ENCODE measurements around the gene MAP6.

- TF ChIP-seq, protein P1, sequence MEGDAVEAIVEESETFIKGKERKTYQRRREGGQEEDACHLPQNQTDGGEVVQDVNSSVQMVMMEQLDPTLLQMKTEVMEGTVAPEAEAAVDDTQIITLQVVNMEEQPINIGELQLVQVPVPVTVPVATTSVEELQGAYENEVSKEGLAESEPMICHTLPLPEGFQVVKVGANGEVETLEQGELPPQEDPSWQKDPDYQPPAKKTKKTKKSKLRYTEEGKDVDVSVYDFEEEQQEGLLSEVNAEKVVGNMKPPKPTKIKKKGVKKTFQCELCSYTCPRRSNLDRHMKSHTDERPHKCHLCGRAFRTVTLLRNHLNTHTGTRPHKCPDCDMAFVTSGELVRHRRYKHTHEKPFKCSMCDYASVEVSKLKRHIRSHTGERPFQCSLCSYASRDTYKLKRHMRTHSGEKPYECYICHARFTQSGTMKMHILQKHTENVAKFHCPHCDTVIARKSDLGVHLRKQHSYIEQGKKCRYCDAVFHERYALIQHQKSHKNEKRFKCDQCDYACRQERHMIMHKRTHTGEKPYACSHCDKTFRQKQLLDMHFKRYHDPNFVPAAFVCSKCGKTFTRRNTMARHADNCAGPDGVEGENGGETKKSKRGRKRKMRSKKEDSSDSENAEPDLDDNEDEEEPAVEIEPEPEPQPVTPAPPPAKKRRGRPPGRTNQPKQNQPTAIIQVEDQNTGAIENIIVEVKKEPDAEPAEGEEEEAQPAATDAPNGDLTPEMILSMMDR (IDR thresholded peaks at IDR 0.05 in 2 of 3, conservative IDR thresholded peaks at IDR 0.05 in 1 of 3; ENCODE audit: control insufficient read depth in 2 of 3, extremely low read depth in 1 of 3, insufficient read depth in 1 of 3, low read depth in 3 of 3, low read length in 3 of 3) = no peak
- TF ChIP-seq REST (IDR thresholded peaks at IDR 0.05; ENCODE audit: low read depth, low read length) (no peak), ZNF207 (IDR thresholded peaks at IDR 0.05; ENCODE audit: borderline replicate concordance) (no peak), RFX5 (IDR thresholded peaks at IDR 0.05; ENCODE audit: low read depth, low read length) (no peak), TAF1 (IDR thresholded peaks at IDR 0.05; ENCODE audit: borderline replicate concordance, low read depth, low read length) (no peak), LARP7 (IDR thresholded peaks at IDR 0.05) (0 out of 2 replicates have a peak, but pooled peaks have one; percentile 19), USF2 (IDR thresholded peaks at IDR 0.05; ENCODE audit: borderline replicate concordance, low read depth, low read length) (no peak), ZZZ3 (IDR thresholded peaks at IDR 0.05; ENCODE audit: control insufficient read depth, insufficient read length, low read depth) (no peak), MXI1 (IDR thresholded peaks at IDR 0.05; ENCODE audit: low read depth, low read length) (peak; percentile 28; the same call in 1 of the 2 replicates), EZH2 (IDR thresholded peaks at IDR 0.05; ENCODE audit: borderline replicate concordance, control insufficient read depth, low read depth, low read length) (no peak), CHD4 (IDR thresholded peaks at IDR 0.05) (no peak), FOS (IDR thresholded peaks at IDR 0.05; ENCODE audit: borderline replicate concordance, extremely low read depth, insufficient read length) (no peak), DPF2 (IDR thresholded peaks at IDR 0.05) (no peak)
- TF ChIP-seq, protein P2, sequence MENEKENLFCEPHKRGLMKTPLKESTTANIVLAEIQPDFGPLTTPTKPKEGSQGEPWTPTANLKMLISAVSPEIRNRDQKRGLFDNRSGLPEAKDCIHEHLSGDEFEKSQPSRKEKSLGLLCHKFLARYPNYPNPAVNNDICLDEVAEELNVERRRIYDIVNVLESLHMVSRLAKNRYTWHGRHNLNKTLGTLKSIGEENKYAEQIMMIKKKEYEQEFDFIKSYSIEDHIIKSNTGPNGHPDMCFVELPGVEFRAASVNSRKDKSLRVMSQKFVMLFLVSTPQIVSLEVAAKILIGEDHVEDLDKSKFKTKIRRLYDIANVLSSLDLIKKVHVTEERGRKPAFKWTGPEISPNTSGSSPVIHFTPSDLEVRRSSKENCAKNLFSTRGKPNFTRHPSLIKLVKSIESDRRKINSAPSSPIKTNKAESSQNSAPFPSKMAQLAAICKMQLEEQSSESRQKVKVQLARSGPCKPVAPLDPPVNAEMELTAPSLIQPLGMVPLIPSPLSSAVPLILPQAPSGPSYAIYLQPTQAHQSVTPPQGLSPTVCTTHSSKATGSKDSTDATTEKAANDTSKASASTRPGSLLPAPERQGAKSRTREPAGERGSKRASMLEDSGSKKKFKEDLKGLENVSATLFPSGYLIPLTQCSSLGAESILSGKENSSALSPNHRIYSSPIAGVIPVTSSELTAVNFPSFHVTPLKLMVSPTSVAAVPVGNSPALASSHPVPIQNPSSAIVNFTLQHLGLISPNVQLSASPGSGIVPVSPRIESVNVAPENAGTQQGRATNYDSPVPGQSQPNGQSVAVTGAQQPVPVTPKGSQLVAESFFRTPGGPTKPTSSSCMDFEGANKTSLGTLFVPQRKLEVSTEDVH (IDR thresholded peaks at IDR 0.05; ENCODE audit: low read depth, partially characterized antibody) = no peak
Observed at GRCh38 chr11:75562836-75563484, 105.9 kb downstream of the MAP6 start.

All from GM12878 (cell line).